ENCODE results near the gene MCF2L. TPM values are rescaled to one million over a fixed set of nuclear protein-coding genes. Genes with fewer than 3 reads are reported as not detected.

MCF2L gene
- total RNA-seq, 2 experiments from 2014 or later, result 2.8 to 16.4 TPM

DNA sequence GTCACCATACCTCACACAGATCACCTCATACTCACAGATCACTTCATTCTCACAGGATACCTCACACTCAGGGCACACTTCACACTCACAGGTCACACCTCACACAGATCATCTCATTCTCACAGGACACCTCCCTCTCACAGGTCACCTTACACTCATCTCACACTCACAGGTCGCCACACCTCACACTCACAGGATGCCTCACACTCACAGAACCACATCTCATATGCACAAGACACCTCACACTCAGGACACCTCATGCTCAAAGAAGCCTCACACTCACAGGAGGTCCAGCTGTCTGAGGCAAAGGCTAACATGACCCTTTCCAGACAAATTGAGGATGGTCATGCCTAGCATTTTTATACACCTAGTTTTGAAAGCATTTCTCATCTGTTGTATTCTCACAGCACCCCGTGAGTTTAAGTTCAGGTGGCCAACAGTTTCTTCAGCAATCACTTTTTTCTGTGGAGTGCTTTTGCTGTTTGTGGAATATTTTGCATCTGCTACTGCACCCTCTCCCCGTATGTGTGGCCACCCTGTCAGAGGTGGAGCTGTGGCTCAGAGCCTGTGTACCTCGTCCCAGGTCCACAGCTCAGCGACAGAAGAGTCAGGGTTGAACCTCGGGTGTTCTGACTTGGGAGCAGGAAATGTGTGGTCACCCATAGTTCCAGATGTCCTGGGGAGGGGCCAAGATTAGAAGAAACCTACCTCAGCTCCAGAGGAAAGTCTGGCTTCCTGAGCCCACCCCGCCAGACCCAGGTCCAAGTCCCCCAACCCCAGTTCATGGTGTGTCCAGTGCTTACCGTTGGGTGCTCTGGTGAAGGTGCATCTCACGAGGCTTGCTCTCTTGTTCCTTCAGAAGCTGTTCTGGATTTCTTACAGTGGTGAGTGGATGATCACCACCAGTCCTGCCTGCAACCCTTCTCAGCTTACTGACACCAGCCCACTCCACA lies 144.2 kb downstream of the MCF2L start:
- ChIA-PET POLR2A (no interaction called here), CTCF (ENCODE audit: unreplicated experiment) (no interaction called here)
- Histone ChIP-seq H3K79me2 (ENCODE audit: insufficient read depth, low read depth, low read length) (no peaks in the 10 kb centered on the region), H3K4me1 (ENCODE audit: insufficient read depth, low read length, poor library complexity, severe bottlenecking) (no peaks in the 10 kb centered on the region), H3K4me3 (ENCODE audit: low read depth, low read length, poor library complexity, severe bottlenecking) (no peak overlapping the region), H3K36me3 (ENCODE audit: insufficient read depth, low read length) (no peaks in the 10 kb centered on the region), H3K27ac (ENCODE audit: low read depth, low read length, poor library complexity, severe bottlenecking) (no peak overlapping the region), H3K4me2 (ENCODE audit: low read length) (no peak overlapping the region), H3K9me2 (ENCODE audit: insufficient read depth, low read length) (no peaks in the 10 kb centered on the region), H4K20me1 (ENCODE audit: insufficient read depth, low read length) (no peaks in the 10 kb centered on the region), H2AFZ (ENCODE audit: low read length) (no peak overlapping the region), H3K9me3 (ENCODE audit: low read length) (no peaks in the 10 kb centered on the region)
- no TSS peak for BruUV-seq (replicated peaks)
- DNase-seq (ENCODE audit: low spot score), result no peak
- intact Hi-C loops (cut with micrococcal nuclease; ENCODE audit: unreplicated experiment), result no loop called here
- TF ChIP-seq, protein P1, sequence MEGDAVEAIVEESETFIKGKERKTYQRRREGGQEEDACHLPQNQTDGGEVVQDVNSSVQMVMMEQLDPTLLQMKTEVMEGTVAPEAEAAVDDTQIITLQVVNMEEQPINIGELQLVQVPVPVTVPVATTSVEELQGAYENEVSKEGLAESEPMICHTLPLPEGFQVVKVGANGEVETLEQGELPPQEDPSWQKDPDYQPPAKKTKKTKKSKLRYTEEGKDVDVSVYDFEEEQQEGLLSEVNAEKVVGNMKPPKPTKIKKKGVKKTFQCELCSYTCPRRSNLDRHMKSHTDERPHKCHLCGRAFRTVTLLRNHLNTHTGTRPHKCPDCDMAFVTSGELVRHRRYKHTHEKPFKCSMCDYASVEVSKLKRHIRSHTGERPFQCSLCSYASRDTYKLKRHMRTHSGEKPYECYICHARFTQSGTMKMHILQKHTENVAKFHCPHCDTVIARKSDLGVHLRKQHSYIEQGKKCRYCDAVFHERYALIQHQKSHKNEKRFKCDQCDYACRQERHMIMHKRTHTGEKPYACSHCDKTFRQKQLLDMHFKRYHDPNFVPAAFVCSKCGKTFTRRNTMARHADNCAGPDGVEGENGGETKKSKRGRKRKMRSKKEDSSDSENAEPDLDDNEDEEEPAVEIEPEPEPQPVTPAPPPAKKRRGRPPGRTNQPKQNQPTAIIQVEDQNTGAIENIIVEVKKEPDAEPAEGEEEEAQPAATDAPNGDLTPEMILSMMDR (conservative IDR thresholded peaks at IDR 0.05; ENCODE audit: low read length), result no peak
- TF ChIP-seq EZH2phosphoT487 (IDR thresholded peaks at IDR 0.05; ENCODE audit: borderline replicate concordance, low read depth, low read length), result no peak

DNA sequence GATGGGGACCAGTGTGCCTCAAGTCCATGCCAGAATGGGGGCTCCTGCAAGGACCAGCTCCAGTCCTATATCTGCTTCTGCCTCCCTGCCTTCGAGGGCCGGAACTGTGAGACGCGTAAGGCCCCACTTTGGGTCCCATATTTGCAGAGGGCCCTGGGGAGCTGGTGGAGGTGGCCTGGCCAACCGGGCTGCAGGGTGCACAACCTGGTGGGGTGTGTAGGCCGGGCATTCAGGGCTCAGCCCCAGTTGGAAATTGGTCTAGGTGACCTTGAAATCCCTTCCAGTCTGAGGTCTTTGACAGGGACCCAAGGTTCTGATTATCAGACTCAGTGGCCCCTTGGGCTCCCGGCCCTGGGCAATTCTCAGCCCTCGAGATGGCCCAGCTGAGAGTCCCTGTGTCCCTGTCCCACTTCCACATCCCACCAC lies 144.8 kb downstream of the MCF2L start:
- Histone ChIP-seq H3K4me3 (ENCODE audit: low read depth, low read length, poor library complexity, severe bottlenecking) (no peak overlapping the region), H3K27ac (ENCODE audit: low read depth, low read length, poor library complexity, severe bottlenecking) (no peak overlapping the region), H3K4me1 (ENCODE audit: insufficient read depth, low read length, poor library complexity, severe bottlenecking) (no peaks in the 10 kb centered on the region), H3K4me2 (ENCODE audit: low read length) (no peak overlapping the region), H3K36me3 (ENCODE audit: insufficient read depth, low read length) (no peaks in the 10 kb centered on the region), H3K9me3 (ENCODE audit: low read length) (no peaks in the 10 kb centered on the region), H3K9me2 (ENCODE audit: insufficient read depth, low read length) (no peaks in the 10 kb centered on the region), H3K79me2 (ENCODE audit: insufficient read depth, low read depth, low read length) (no peaks in the 10 kb centered on the region), H4K20me1 (ENCODE audit: insufficient read depth, low read length) (no peaks in the 10 kb centered on the region), H2AFZ (ENCODE audit: low read length) (no peak overlapping the region)
- no TSS peak for BruUV-seq (replicated peaks)
- ChIA-PET POLR2A (no interaction called here), CTCF (ENCODE audit: unreplicated experiment) (no interaction called here)
- no peak for DNase-seq (ENCODE audit: low spot score)
- TF ChIP-seq, protein P1 (conservative IDR thresholded peaks at IDR 0.05; ENCODE audit: low read length), result no peak
- no peak for TF ChIP-seq EZH2phosphoT487 (IDR thresholded peaks at IDR 0.05; ENCODE audit: borderline replicate concordance, low read depth, low read length)
- intact Hi-C loops (cut with micrococcal nuclease; ENCODE audit: unreplicated experiment), result no loop called here

Data from OCI-LY7 (cell line).